Adipose tissue (tissue), 3 donors: ENCODE measurements around the gene RFPL1. TPM values are rescaled to one million over a fixed set of nuclear protein-coding genes. Genes with fewer than 3 reads are reported as not detected.

ENCODE experiments used
- H3K27ac ChIP-seq: one replicate; pipeline ENCODE4 v1.5.1; 2013; ENCODE audit warnings: low read depth, low read length
- WGBS, 3 donors: extraction: QIAGEN DNeasy Blood & Tissue Kit; methylation state at CpG; one replicate each; pipeline ENCODE4 v1.1.7; 2013; 5-methylcytosine and 5-hydroxymethylcytosine counted together
- polyA plus RNA-seq, 3 donors: library from polyadenylated mRNA; stranded (reverse); fragments of 200-250 nt; gene quantifications; one replicate each; pipeline ENCODE4 v1.2.3, GENCODE V29; 2013
- donor health status: healthy with polysubstance abuse.
- donor health status: Bipolar disorder and iron deficiency.
- donor health status: healthy.

The RFPL1 gene
- polyA plus RNA-seq, 3 donors = 0.06 TPM; not detected in 2

GRCh38 chr22:29470159-29470855 is 31.9 kb downstream of the RFPL1 start:
- H3K27ac ChIP-seq = no peak overlapping the region
- WGBS, 3 donors = 12 to 29% (median 26%) methylated on average over 53 to 54 of the region's 54 CpGs

DNA sequence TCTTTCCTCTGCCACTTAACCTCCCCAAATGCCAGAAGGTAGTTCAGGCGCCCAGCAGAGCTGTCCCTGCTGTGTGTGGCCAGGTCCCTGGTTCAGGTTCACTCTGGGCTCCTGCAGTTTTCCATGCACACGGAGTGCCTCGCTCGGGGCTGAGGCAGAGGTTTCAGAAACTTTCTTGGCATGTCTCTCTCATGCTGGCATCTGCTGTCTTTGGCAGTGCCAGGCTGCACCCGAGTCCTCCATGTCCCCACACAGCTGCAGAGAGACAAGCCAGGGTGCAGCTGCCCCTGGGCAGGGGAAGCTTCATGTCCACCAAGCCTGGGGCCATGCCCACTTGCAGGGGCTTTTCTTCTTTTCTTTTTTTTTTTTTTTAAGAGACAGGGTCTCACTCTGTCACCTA is 34.6 kb downstream of the RFPL1 start:
- WGBS, 3 donors = 68 to 72% (median 69%) methylated on average over 5 of the region's 5 CpGs
- no peak overlapping the region for H3K27ac ChIP-seq

- WGBS, 3 donors = 70 to 87% (median 84%) methylated on average over 8 of the region's 8 CpGs
- H3K27ac ChIP-seq = no peak overlapping the region
Observed at GRCh38 chr22:29475550-29475949, 37.2 kb downstream of the RFPL1 start.

- H3K27ac ChIP-seq = no peak overlapping the region
- WGBS, 3 donors = 58 to 78% (median 70%) methylated on average over 6 of the region's 6 CpGs
Observed at GRCh38 chr22:29476116-29476515, 37.7 kb downstream of the RFPL1 start.

DNA sequence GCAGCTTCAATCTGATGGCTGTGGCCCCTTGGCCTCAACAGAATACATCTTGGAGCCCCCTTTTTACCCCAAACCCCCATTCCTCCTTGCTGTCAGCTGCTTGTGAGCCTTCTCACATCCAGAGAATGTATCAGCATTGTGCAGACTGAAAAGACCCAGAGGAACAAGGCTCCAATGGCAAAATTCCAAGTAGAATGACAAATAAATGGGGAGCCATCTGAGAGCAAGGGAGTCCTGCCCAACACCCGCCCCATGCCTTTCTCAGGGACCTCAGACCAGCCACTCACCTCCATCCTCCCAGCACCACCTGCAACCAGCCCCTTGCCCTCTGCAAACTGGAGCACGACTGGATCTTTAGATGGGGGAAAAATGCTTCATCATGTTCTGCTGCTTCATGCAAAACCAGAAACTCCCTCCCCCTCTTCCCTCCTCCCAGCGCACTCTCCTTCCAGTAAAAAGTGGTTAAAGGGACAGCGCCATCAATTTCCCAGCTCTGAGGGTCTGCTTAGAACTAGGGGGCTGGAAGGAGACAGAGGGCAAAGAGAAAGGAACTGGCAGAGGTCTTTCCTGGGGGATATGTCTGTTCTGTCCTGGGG is 39.4 kb downstream of the RFPL1 start:
- WGBS, 3 donors = 16 to 26% (median 26%) methylated on average over 4 of the region's 4 CpGs
- no peak overlapping the region for H3K27ac ChIP-seq

- H3K27ac ChIP-seq = no peak overlapping the region
- WGBS, 3 donors = 9 to 12% (median 12%) methylated on average over 21 of the region's 21 CpGs
Observed at GRCh38 chr22:29478326-29479276, 40.2 kb downstream of the RFPL1 start.

GRCh38 chr22:29479417-29480261 is 41.3 kb downstream of the RFPL1 start, which contains the start of gene NEFH:
TSS of gene NEFH (plus strand) at chr22:29480218. CDS start at chr22:29480263, 45 bp downstream.
- no peak within 1 kb of the TSS for H3K27ac ChIP-seq
- WGBS, 3 donors = 6 to 8% (median 7%) methylated on average over 44 to 48 of the region's 48 CpGs

DNA sequence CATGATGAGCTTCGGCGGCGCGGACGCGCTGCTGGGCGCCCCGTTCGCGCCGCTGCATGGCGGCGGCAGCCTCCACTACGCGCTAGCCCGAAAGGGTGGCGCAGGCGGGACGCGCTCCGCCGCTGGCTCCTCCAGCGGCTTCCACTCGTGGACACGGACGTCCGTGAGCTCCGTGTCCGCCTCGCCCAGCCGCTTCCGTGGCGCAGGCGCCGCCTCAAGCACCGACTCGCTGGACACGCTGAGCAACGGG is 41.8 kb downstream of the RFPL1 start:
- 3 to 6% (median 4%) methylated on average over 24 to 39 of the region's 39 CpGs for WGBS, 3 donors
- H3K27ac ChIP-seq = no peak overlapping the region

GRCh38 chr22:29480512-29481264 is 42.3 kb downstream of the RFPL1 start:
- H3K27ac ChIP-seq = no peak overlapping the region
- WGBS, 3 donors = 8 to 11% (median 10%) methylated on average over 91 to 107 of the region's 107 CpGs

- 17 to 19% (median 18%) methylated on average over 15 of the region's 15 CpGs for WGBS, 3 donors
- H3K27ac ChIP-seq = no peak overlapping the region
Observed at GRCh38 chr22:29481265-29482000, 43.0 kb downstream of the RFPL1 start.

DNA sequence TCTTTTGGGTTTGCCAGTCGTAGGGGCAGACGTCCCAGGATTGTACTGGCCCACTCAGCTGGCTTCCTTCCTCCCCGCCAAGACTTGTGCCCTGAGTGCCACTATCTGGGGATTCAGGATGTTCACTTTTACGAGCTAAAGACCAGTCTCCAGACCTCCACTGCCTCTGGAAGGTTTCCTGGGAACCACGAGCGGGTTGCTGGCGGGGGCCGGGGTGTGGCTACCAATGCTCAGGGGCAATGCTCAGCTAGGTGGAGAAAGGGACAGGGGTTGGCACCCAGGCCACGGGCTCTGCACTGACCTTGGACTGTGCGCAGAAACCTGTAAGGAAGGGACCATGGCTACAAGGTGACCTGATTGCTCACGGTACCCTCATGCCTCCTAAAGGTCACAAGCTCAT is 43.9 kb downstream of the RFPL1 start:
- H3K27ac ChIP-seq = no peak overlapping the region
- WGBS, 3 donors = 72 to 81% (median 75%) methylated on average over 11 of the region's 11 CpGs

DNA sequence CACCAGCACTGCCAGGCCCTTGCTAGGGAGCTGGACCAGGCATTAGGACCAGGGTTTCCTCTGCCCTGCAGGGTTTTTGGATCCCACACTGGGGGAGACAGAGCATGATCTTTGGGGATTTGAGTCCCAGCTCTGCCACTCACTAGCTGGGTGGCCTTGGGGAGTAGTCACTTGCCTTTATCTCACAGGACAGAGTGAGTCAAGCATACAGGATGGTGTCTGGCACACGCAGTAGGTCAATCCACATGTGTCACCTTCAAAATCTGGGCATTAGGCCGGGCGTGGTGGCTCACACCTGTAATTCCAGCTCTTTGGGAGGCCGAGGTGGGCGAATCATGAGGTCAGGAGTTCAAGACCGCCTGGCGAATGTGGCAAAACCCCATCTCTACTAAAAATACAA is 44.3 kb downstream of the RFPL1 start:
- WGBS, 3 donors = 93 to 95% (median 94%) methylated on average over 7 of the region's 7 CpGs
- H3K27ac ChIP-seq = no peak overlapping the region

- no peak overlapping the region for H3K27ac ChIP-seq
- WGBS, 3 donors = 94 to 96% (median 94%) methylated on average over 13 of the region's 13 CpGs
Observed at GRCh38 chr22:29483254-29483653, 44.9 kb downstream of the RFPL1 start.

- 94 to 96% (median 95%) methylated on average over 3 of the region's 3 CpGs for WGBS, 3 donors
- no peak overlapping the region for H3K27ac ChIP-seq
Observed at GRCh38 chr22:29484642-29485041, 46.3 kb downstream of the RFPL1 start.

DNA sequence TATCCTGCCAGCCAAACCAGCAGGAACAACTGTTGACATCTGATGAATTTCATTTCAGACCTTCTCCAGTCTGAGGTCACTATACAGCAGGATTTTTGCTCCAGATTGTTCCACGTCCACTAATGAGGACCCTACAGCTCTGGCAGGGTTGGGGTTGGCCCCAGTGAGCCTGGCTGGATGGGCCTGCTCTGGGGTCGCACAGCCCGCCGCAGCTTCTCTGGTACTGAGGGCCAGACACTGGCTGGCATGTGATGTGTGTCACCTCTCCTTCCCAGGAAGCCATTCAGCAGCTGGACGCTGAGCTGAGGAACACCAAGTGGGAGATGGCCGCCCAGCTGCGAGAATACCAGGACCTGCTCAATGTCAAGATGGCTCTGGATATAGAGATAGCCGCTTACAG is 47.1 kb downstream of the RFPL1 start:
- 91 to 96% (median 93%) methylated on average over 8 of the region's 8 CpGs for WGBS, 3 donors
- no peak overlapping the region for H3K27ac ChIP-seq

DNA sequence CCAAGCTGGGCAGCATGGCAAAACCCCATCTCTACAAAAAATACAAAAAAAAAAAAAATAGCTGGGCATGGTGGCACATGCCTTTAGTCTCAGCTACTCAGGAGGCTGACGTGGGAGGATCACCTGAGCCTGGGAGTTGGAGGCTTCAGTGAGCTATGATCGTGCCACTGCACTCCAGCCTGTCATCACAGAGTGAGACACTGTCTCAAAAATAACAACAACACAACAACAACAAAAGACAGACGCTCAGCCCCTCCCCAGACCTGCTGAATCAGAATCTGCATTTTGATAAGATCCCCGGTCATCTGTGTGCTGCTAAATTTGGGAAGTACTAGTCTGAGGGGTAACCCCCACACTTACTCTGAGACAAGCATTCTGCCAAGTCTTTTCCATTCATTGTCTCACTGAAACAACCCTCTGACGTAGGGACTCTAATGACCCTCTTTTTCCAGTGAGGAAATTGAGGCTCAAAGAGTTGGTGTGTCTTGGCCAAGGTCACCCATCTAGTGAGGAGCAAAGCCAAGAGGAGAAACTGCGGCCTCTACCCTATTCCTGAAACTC is 49.1 kb downstream of the RFPL1 start:
- no peak overlapping the region for H3K27ac ChIP-seq
- WGBS, 3 donors = 83 to 89% (median 87%) methylated on average over 6 of the region's 6 CpGs
